Measurements from ENCODE around the gene PXDN.

The PXDN gene

GRCh38 chr2:1590596-1591460 lies 153.5 kb downstream of the PXDN start:
- no peak for DNase-seq

- no peak for DNase-seq
Observed at GRCh38 chr2:1588978-1589621, 155.2 kb downstream of the PXDN start.

GRCh38 chr2:1588051-1588977 lies 156.0 kb downstream of the PXDN start:
- DNase-seq, result no peak

- no peak for DNase-seq
Observed at GRCh38 chr2:1586923-1587840, 157.1 kb downstream of the PXDN start.

GRCh38 chr2:1586251-1586922 lies 157.9 kb downstream of the PXDN start:
- DNase-seq, result no peak

- no peak for DNase-seq
Observed at GRCh38 chr2:1585635-1586034, 158.7 kb downstream of the PXDN start.

- DNase-seq, result no peak
Observed at GRCh38 chr2:1584691-1585485, 159.4 kb downstream of the PXDN start.

- DNase-seq, result no peak
Observed at GRCh38 chr2:1584051-1584531, 160.2 kb downstream of the PXDN start.

- DNase-seq, result no peak
Observed at GRCh38 chr2:1582891-1583341, 161.4 kb downstream of the PXDN start.

- no peak for DNase-seq
Observed at GRCh38 chr2:1581965-1582625, 162.2 kb downstream of the PXDN start.

Data from hippocampal formation (tissue), 2 donors.